ENCODE measurements around the gene FBXW12. TPM values are rescaled to one million over a fixed set of nuclear protein-coding genes. Genes with fewer than 3 reads are reported as not detected.
"Not testable (repeated sequence)": the region's sequence is repeated elsewhere in the genome, so short reads cannot be mapped to it uniquely, and the experiment has no call there.

FBXW12 gene, protein sequence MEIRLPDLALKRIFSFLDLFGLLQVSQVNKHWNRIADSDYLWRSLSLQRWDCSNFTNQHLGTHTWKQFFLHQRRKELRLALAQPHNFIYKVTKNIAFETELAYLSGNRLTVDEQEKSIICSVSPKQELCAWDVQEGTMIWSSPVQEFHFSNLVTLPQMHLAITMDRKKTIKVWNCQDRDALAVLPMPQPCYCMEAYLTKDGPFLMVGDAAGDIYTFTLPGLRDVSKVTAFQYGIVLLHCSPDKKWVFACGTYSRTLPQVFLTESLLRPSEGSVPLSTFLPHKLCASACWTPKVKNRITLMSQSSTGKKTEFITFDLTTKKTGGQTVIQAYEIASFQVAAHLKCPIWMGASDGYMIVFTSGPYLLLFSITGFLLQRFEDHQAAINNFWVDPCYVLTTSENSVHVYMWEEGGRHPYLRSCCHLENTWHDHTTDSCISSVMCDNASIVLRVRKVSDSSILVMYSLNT
- total RNA-seq, result 0.20 and 0.38 TPM in 2 replicates
- long read RNA-seq, partial matches to known transcripts, result 0 of 1 reads
- long read RNA-seq, other reads (novel, unspliced or antisense), result 1 of 1 reads

DNA sequence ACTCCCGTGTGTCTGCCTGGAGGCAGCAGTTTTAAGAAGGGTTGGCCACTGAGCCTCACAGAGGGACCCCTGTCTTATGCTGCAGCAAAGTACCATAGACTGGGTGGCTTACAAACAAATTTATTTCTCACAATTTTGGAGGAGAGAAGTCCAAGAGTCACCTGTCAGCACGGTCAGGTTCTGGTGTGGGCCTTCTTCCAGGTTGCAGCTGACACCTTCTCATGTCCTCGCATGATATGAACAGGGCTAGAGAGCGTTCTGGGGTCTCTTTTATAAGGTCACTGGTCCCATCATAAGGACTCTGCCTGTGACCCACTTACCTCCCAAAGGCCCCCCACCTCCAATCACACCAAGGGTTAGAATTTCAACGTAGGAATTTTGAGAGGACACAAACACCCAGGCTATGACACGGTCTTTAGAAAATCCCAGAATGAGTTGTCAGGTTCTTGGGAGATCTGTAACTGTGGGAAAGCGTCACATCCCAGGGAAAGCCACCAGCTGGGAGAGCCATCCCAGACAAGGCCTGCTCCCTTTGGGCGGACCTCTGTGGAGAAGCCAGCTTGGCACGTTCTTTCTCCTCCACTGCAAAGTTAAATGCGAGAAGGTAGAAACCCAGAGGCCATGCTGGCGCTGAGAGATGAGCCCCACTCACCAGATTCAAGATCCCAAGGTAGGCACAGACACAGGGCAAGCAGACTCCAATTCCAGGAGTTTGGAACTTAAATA is at the start of gene FBXW12:
Gene FBXW12, plus strand, starts transcription at position 569 of the 726 bp plus-strand sequence. CDS start 549 bp downstream, outside the sequence.
- TF ChIP-seq, protein P1, sequence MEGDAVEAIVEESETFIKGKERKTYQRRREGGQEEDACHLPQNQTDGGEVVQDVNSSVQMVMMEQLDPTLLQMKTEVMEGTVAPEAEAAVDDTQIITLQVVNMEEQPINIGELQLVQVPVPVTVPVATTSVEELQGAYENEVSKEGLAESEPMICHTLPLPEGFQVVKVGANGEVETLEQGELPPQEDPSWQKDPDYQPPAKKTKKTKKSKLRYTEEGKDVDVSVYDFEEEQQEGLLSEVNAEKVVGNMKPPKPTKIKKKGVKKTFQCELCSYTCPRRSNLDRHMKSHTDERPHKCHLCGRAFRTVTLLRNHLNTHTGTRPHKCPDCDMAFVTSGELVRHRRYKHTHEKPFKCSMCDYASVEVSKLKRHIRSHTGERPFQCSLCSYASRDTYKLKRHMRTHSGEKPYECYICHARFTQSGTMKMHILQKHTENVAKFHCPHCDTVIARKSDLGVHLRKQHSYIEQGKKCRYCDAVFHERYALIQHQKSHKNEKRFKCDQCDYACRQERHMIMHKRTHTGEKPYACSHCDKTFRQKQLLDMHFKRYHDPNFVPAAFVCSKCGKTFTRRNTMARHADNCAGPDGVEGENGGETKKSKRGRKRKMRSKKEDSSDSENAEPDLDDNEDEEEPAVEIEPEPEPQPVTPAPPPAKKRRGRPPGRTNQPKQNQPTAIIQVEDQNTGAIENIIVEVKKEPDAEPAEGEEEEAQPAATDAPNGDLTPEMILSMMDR (IDR thresholded peaks at IDR 0.05; ENCODE audit: unreplicated experiment), result no peak
- H3K9me3 Mint-ChIP-seq (ENCODE audit: low read depth), result no peaks in the 10 kb centered on the region
- DNase-seq (ENCODE audit: low spot score, unreplicated experiment), result no peak
- no peaks in the 10 kb centered on the region for H3K36me3 Mint-ChIP-seq (ENCODE audit: insufficient read depth)
- H3K4me1 Mint-ChIP-seq (ENCODE audit: low read depth), result peaks cover 17% of the 10 kb centered on the region
- H3K27me3 Mint-ChIP-seq, result peaks cover 6% of the 10 kb centered on the region
- no peak within 1 kb of the TSS for H3K27ac Mint-ChIP-seq
- H3K4me3 Mint-ChIP-seq (ENCODE audit: low read depth), result no peak within 1 kb of the TSS

DNA sequence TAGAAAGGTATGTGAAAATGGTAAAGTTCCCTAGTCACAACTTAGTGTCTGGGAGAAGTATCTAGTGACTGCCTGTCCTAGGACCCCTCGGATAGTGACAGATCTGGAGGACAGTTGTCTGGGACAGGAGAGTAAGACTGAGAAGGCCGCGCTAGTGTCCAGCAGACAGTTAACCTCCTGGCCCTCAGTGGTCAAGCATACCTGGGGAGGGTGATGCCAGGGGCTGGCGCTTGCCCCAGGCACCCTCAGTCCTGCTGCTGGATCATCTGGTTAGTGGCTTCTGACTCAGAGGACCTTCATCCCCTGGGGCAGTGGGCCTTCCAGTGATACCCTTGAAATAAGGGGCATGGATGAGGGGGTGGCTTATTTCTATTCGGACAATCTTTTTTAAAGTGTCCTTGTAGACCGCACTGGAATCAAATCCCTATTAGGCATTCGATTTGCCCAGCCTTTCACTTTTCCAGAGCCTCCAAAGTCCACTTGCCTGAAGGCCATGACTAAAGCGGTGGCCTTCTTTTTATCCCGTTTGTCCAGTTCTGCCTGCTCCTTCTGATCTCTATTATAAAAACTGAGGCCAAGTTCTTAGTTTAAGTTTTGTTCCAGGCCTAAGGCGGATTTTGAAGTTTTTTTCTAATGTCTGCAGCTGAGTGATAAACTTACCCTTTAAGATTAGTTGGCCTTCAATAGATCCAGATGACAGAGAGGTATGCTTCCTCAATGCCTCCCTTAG is 40.1 kb upstream of the FBXW12 start:
- H3K9me3 Mint-ChIP-seq (ENCODE audit: low read depth); DNase-seq (ENCODE audit: low spot score, unreplicated experiment); H3K27ac Mint-ChIP-seq; H3K4me3 Mint-ChIP-seq (ENCODE audit: low read depth); H3K27me3 Mint-ChIP-seq; H3K4me1 Mint-ChIP-seq (ENCODE audit: low read depth); H3K36me3 Mint-ChIP-seq (ENCODE audit: insufficient read depth): not testable (repeated sequence)

DNA sequence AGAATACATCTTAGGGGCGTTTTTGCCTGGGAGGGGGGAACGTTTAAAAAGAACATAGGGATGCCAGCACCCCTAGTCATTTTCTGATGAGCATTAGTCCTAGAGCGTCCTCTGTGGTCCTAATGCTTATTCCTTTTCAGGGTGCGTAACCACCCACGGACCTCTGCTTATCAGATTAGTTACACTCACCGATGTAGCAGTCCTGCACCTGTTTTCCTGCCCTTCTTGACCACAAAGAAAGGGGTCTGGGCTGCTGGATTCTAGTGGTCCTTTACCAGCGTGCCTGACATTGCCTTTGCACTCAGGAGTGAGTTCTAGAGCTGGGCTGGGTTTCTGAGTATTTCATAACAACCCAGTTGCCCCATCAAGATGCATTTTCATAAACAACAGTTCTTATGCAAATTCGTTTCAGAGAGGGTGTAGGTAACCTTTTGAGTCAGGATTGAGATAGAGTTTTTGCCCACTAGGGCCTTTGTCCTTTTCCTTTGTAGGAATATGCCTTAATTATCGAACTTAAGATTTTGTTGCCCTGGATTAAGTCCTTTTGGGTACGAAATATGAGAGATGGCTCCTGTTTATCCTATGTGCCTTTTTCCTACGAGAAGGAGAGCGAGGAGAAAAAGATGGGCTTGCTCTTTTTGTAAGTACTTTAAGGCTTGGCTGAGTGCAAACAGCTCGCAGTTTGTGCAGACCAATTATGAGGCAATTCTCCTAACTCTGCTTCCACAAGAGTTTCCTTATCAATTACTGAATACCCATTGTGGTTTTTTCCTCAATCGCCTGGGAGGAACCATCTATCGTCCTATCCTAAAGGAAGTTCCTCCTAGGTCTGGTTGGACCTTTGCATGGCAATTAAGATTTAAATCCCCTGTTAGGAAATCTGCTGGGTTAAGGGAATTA is 38.4 kb upstream of the FBXW12 start, which contains the start of gene SPINK8:
Gene SPINK8, minus strand, starts transcription at position 316 of the 900 bp plus-strand sequence. CDS start 5,320 bp downstream, outside the sequence.
- not testable (repeated sequence) for H3K36me3 Mint-ChIP-seq (ENCODE audit: insufficient read depth); H3K4me3 Mint-ChIP-seq (ENCODE audit: low read depth); H3K4me1 Mint-ChIP-seq (ENCODE audit: low read depth); DNase-seq (ENCODE audit: low spot score, unreplicated experiment); H3K27ac Mint-ChIP-seq; H3K9me3 Mint-ChIP-seq (ENCODE audit: low read depth); H3K27me3 Mint-ChIP-seq

DNA sequence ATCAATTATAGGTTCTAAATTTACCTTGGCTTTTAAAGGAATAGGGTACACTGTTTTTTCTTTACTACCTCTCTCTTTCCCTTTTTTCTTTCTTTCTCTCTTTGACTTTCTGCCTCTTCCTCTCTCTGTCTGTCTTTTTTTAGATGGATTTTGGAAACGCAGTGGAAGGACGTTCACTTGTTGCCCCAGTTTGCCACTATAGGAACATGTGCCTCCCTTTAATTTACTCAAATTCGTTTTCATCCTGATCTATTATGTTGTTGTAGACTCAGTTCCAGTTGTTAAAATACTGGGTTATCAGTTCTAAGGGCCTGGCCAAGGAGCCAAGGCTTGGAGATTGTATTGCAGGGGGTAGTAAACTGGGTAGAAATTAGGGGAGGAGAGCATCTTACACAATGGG is 37.4 kb upstream of the FBXW12 start:
- no peaks in the 10 kb centered on the region for H3K4me1 Mint-ChIP-seq (ENCODE audit: low read depth)
- DNase-seq (ENCODE audit: low spot score, unreplicated experiment), result no peak
- H3K27ac Mint-ChIP-seq, result no peak overlapping the region
- no peaks in the 10 kb centered on the region for H3K9me3 Mint-ChIP-seq (ENCODE audit: low read depth)
- H3K27me3 Mint-ChIP-seq, result peaks cover 6% of the 10 kb centered on the region
- no peak overlapping the region for H3K4me3 Mint-ChIP-seq (ENCODE audit: low read depth)
- TF ChIP-seq, protein P1 (IDR thresholded peaks at IDR 0.05; ENCODE audit: unreplicated experiment), result no peak
- H3K36me3 Mint-ChIP-seq (ENCODE audit: insufficient read depth), result no peaks in the 10 kb centered on the region

DNA sequence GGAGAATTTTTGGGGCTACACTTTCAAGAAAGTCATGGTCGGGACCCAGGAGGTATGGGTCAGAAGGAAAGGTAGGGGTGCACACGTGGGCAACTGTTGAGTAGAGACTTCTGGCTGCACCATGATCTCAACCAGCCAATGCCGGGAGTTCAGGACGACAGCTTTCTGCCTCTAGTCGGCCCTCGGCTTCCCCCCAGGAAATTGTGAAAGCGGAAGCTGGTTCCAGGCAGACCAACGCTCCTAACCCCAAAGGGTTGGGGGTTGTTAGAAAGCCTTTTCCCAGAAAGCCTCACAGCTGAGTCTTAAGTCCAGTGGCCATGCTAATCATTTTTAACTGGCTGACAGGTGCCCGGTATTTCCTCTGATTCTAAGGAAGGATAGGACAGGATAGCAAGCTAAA is 36.7 kb upstream of the FBXW12 start:
- not testable (repeated sequence) for H3K4me1 Mint-ChIP-seq (ENCODE audit: low read depth); DNase-seq (ENCODE audit: low spot score, unreplicated experiment); H3K27ac Mint-ChIP-seq; H3K36me3 Mint-ChIP-seq (ENCODE audit: insufficient read depth); H3K27me3 Mint-ChIP-seq; H3K4me3 Mint-ChIP-seq (ENCODE audit: low read depth); H3K9me3 Mint-ChIP-seq (ENCODE audit: low read depth)

DNA sequence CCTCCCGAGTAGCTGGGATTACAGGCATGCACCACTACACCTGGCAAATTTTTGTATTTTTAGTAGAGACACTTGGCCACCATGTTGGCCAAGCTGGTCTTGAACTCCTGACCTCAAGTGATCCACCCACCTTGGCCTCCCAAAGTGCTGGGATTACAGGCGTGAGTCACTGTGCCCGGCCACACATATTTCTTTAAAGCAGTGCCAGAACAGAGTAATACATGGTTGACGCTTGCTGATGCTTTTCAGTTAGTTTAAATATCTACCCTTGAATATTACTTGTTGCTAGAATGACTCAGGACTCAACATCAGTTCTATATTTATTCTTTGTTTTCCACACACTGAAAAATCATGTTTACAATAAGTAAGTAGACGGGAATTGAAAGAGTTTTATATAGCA is 34.5 kb upstream of the FBXW12 start:
- not testable (repeated sequence) for H3K27me3 Mint-ChIP-seq; H3K27ac Mint-ChIP-seq; H3K36me3 Mint-ChIP-seq (ENCODE audit: insufficient read depth); H3K9me3 Mint-ChIP-seq (ENCODE audit: low read depth); H3K4me3 Mint-ChIP-seq (ENCODE audit: low read depth); H3K4me1 Mint-ChIP-seq (ENCODE audit: low read depth); DNase-seq (ENCODE audit: low spot score, unreplicated experiment)

All from progenitor cell of endocrine pancreas (in vitro differentiated cells).